ENCODE data around the gene SPTB.

SPTB gene

DNA sequence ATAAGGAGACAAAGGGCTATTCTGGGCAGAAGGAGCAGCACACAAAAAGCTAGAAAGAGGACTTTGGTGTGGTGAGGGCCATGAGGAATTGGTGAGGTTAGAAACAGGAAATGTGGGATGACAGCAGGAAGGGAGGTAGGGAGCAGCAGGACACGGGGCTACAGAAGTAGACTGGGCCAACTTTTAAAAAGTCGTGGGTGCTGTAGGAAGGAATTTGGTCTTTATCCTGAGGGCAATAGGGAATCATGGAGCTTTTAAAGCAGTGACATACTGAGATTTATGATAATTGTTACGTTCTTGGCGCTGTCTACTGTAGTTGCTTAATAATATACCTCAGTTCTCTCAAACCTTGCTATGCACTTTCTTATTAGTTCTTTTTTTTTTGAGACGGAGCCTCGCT lies 26.3 kb upstream of the SPTB start:
- Histone ChIP-seq H3K4ac (ENCODE audit: low read length) (no peak overlapping the region), H2AFZ (ENCODE audit: low read length) (no peak overlapping the region), H3K4me2 (ENCODE audit: insufficient read depth, low read length, poor library complexity, severe bottlenecking) (no peak overlapping the region), H3K27me3 (ENCODE audit: control insufficient read depth in 3 of 3, insufficient read depth in 3 of 3, low read depth in 1 of 3, low read length in 3 of 3) (peaks cover 0 to 26% (median 0%) of the 10 kb centered on the region in 3 experiments), H3K23ac (ENCODE audit: low read depth, low read length, poor library complexity) (no peak overlapping the region), H3K9ac (ENCODE audit: low read depth, low read length, poor library complexity) (no peak overlapping the region), H3K4me3 (ENCODE audit: low read length in 2 of 2) (no peak overlapping the region), H3K14ac (ENCODE audit: low read length) (no peak overlapping the region), H2AK5ac (ENCODE audit: low read depth, low read length) (no peak overlapping the region), H3K9me3 (replicated peaks in 1 of 2; ENCODE audit: control insufficient read depth in 2 of 2, insufficient read depth in 1 of 2, low read depth in 1 of 2, low read length in 2 of 2) (no peaks in the 10 kb centered on the region), H3K4me1 (ENCODE audit: control insufficient read depth in 2 of 2, insufficient read depth in 1 of 2, low read depth in 1 of 2, low read length in 2 of 2) (no peaks in the 10 kb centered on the region), H2BK120ac (ENCODE audit: low read depth, low read length) (no peak overlapping the region), H3K36me3 (replicated peaks in 1 of 2; ENCODE audit: control insufficient read depth in 2 of 2, insufficient read depth in 2 of 2, low read length in 2 of 2) (no peaks in the 10 kb centered on the region), H4K91ac (ENCODE audit: low read depth, low read length, poor library complexity) (no peak overlapping the region), H2BK5ac (ENCODE audit: low read length) (no peak overlapping the region), H3K79me1 (ENCODE audit: low read depth, low read length) (no peaks in the 10 kb centered on the region), H3K18ac (ENCODE audit: low read length) (no peak overlapping the region), H3K27ac (replicated peaks; ENCODE audit: low read length) (no peak overlapping the region), H2BK15ac (ENCODE audit: low read length) (no peak overlapping the region), H4K8ac (ENCODE audit: low read depth, low read length) (no peak overlapping the region), H2BK12ac (ENCODE audit: low read length) (no peak overlapping the region)
- no CpG with 5 or more reads among the region's 6 CpGs for WGBS, 2 donors (ENCODE audit: extremely low coverage in 2 of 2, insufficient read length in 2 of 2, insufficient replicate concordance in 1 of 2)
- no peak for DNase-seq (ENCODE audit: low spot score)

DNA sequence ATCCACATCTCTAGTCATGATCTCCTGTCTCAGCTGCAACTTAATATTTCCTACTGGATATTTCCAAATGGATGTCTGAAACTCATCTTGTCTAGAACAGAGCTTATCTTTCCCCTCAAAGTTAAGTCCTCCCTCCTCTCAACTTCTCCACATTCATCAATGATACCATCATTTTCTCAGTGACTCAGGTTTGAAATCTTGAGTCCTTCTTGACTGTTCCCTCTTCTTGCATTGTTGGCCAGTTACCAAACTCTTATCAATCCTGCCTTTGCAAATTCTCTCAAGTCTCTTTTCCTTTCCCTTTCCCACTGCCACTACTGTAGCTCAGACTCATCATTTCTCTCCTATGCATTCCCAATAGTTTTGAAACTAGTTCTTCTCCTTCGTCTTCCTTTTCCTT lies 20.3 kb upstream of the SPTB start:
- Histone ChIP-seq H3K9me3 (replicated peaks in 1 of 2; ENCODE audit: control insufficient read depth in 2 of 2, insufficient read depth in 1 of 2, low read depth in 1 of 2, low read length in 2 of 2) (no peaks in the 10 kb centered on the region), H2AK5ac (ENCODE audit: low read depth, low read length) (no peak overlapping the region), H4K91ac (ENCODE audit: low read depth, low read length, poor library complexity) (no peak overlapping the region), H3K27ac (replicated peaks; ENCODE audit: low read length) (no peak overlapping the region), H3K23ac (ENCODE audit: low read depth, low read length, poor library complexity) (no peak overlapping the region), H4K8ac (ENCODE audit: low read depth, low read length) (no peak overlapping the region), H3K4me3 (ENCODE audit: low read length in 2 of 2) (no peak overlapping the region), H3K4me1 (ENCODE audit: control insufficient read depth in 2 of 2, insufficient read depth in 1 of 2, low read depth in 1 of 2, low read length in 2 of 2) (no peaks in the 10 kb centered on the region), H3K18ac (ENCODE audit: low read length) (no peak overlapping the region), H3K27me3 (ENCODE audit: control insufficient read depth in 3 of 3, insufficient read depth in 3 of 3, low read depth in 1 of 3, low read length in 3 of 3) (peaks cover 0 to 53% (median 0%) of the 10 kb centered on the region in 3 experiments), H3K14ac (ENCODE audit: low read length) (no peak overlapping the region), H2BK5ac (ENCODE audit: low read length) (no peak overlapping the region), H2BK15ac (ENCODE audit: low read length) (no peak overlapping the region), H3K36me3 (replicated peaks in 1 of 2; ENCODE audit: control insufficient read depth in 2 of 2, insufficient read depth in 2 of 2, low read length in 2 of 2) (no peaks in the 10 kb centered on the region), H3K9ac (ENCODE audit: low read depth, low read length, poor library complexity) (no peak overlapping the region), H2AFZ (ENCODE audit: low read length) (no peak overlapping the region), H2BK12ac (ENCODE audit: low read length) (no peak overlapping the region), H2BK120ac (ENCODE audit: low read depth, low read length) (no peak overlapping the region), H3K79me1 (ENCODE audit: low read depth, low read length) (no peaks in the 10 kb centered on the region), H3K4me2 (ENCODE audit: insufficient read depth, low read length, poor library complexity, severe bottlenecking) (no peak overlapping the region), H3K4ac (ENCODE audit: low read length) (no peak overlapping the region)
- whole genome bisulfite sequencing, 2 donors (ENCODE audit: extremely low coverage in 2 of 2, insufficient read length in 2 of 2, insufficient replicate concordance in 1 of 2): no CpG with 5 or more reads among the region's 1 CpG
- no peak for DNase-seq (ENCODE audit: low spot score)

DNA sequence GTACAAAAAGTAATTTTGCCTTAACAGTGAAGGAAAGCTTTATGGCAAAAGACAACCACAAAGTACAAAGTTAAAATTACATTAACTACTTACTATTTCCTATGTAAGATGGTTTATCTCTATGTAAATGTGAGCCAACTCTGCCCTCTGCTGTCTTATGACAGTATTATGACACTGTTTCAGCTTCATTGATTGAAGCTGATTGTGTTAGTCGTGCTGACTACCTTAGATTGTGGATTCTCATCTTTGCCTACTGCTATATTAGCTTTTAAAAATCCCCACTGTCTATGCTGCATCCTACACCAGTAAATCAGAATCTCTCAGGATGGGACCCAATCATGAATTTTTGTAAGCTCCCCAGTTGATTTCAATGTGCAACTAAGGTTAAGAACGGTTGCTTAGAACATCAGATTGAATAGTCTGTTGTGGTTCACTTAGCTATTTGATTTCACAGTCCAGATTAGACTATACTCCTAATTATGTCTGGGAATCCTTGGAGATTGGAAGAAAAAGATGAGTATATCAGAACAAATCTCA lies 12.2 kb upstream of the SPTB start:
- DNase-seq (ENCODE audit: low spot score): no peak
- no CpG with 5 or more reads among the region's 2 CpGs for WGBS, 2 donors (ENCODE audit: extremely low coverage in 2 of 2, insufficient read length in 2 of 2, insufficient replicate concordance in 1 of 2)
- H3K14ac ChIP-seq (ENCODE audit: low read length): no peak overlapping the region
- H3K4me3 ChIP-seq (ENCODE audit: low read length in 2 of 2): no peak overlapping the region
- no peak overlapping the region for H3K18ac ChIP-seq (ENCODE audit: low read length)
- H2BK12ac ChIP-seq (ENCODE audit: low read length): no peak overlapping the region
- no peaks in the 10 kb centered on the region for H3K9me3 ChIP-seq (replicated peaks in 1 of 2; ENCODE audit: control insufficient read depth in 2 of 2, insufficient read depth in 1 of 2, low read depth in 1 of 2, low read length in 2 of 2)
- no peak overlapping the region for H4K91ac ChIP-seq (ENCODE audit: low read depth, low read length, poor library complexity)
- H3K27ac ChIP-seq (replicated peaks; ENCODE audit: low read length): no peak overlapping the region
- H3K9ac ChIP-seq (ENCODE audit: low read depth, low read length, poor library complexity): no peak overlapping the region
- H3K4me2 ChIP-seq (ENCODE audit: insufficient read depth, low read length, poor library complexity, severe bottlenecking): no peak overlapping the region
- no peak overlapping the region for H3K4ac ChIP-seq (ENCODE audit: low read length)
- H2AFZ ChIP-seq (ENCODE audit: low read length): no peak overlapping the region
- no peak overlapping the region for H2AK5ac ChIP-seq (ENCODE audit: low read depth, low read length)
- no peaks in the 10 kb centered on the region for H3K79me1 ChIP-seq (ENCODE audit: low read depth, low read length)
- H4K8ac ChIP-seq (ENCODE audit: low read depth, low read length): no peak overlapping the region
- no peak overlapping the region for H2BK5ac ChIP-seq (ENCODE audit: low read length)
- H3K23ac ChIP-seq (ENCODE audit: low read depth, low read length, poor library complexity): no peak overlapping the region
- H2BK15ac ChIP-seq (ENCODE audit: low read length): no peak overlapping the region
- H3K36me3 ChIP-seq (replicated peaks in 1 of 2; ENCODE audit: control insufficient read depth in 2 of 2, insufficient read depth in 2 of 2, low read length in 2 of 2): no peaks in the 10 kb centered on the region
- H3K27me3 ChIP-seq (ENCODE audit: control insufficient read depth in 3 of 3, insufficient read depth in 3 of 3, low read depth in 1 of 3, low read length in 3 of 3): peaks cover 0 to 16% (median 0%) of the 10 kb centered on the region in 3 experiments
- H2BK120ac ChIP-seq (ENCODE audit: low read depth, low read length): no peak overlapping the region
- H3K4me1 ChIP-seq (ENCODE audit: control insufficient read depth in 2 of 2, insufficient read depth in 1 of 2, low read depth in 1 of 2, low read length in 2 of 2): no peaks in the 10 kb centered on the region

DNA sequence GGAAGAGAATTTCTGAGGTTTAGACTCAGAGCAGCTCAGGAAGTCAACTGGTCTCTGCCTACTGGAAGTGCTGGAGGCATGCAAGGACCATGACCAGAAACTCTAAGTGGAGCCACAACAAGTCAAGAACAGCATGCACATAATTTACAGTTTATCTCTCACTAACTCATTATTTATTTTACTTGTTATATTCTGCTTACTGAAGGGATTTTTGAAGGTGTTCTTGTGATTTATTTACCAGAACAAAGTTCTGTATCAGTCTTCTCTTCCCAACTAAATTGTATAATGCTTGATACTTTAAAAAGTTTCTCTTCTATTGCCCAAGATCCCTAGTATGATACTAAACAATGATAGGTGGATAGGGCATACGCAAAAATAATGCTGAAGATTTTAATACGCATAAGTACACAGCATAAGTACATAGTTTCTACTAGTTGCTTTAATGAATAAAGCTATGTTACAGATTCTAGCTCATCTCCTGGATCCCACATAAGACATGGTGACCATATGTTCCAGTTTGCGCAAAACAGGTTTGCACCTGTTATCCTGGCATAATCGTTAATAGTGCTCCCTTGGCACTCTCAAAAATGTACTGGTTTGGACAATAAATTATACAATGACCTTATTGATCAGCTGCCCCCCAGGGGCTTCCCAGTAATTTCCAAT lies 11.6 kb upstream of the SPTB start:
- no CpG with 5 or more reads among the region's 4 CpGs for WGBS, 2 donors (ENCODE audit: extremely low coverage in 2 of 2, insufficient read length in 2 of 2, insufficient replicate concordance in 1 of 2)

More for the DNA sequence above, 11.6 kb upstream of the SPTB start:
- Histone ChIP-seq H4K8ac (ENCODE audit: low read depth, low read length) (no peak overlapping the region), H3K18ac (ENCODE audit: low read length) (no peak overlapping the region), H2AK5ac (ENCODE audit: low read depth, low read length) (no peak overlapping the region), H3K4me2 (ENCODE audit: insufficient read depth, low read length, poor library complexity, severe bottlenecking) (no peak overlapping the region), H2BK5ac (ENCODE audit: low read length) (no peak overlapping the region), H3K4ac (ENCODE audit: low read length) (no peak overlapping the region), H3K9ac (ENCODE audit: low read depth, low read length, poor library complexity) (no peak overlapping the region), H3K36me3 (replicated peaks in 1 of 2; ENCODE audit: control insufficient read depth in 2 of 2, insufficient read depth in 2 of 2, low read length in 2 of 2) (no peaks in the 10 kb centered on the region), H2AFZ (ENCODE audit: low read length) (no peak overlapping the region), H3K79me1 (ENCODE audit: low read depth, low read length) (no peaks in the 10 kb centered on the region), H3K23ac (ENCODE audit: low read depth, low read length, poor library complexity) (no peak overlapping the region), H3K27ac (replicated peaks; ENCODE audit: low read length) (no peak overlapping the region), H3K4me3 (ENCODE audit: low read length in 2 of 2) (no peak overlapping the region), H4K91ac (ENCODE audit: low read depth, low read length, poor library complexity) (no peak overlapping the region), H2BK120ac (ENCODE audit: low read depth, low read length) (no peak overlapping the region), H3K4me1 (ENCODE audit: control insufficient read depth in 2 of 2, insufficient read depth in 1 of 2, low read depth in 1 of 2, low read length in 2 of 2) (no peaks in the 10 kb centered on the region), H3K9me3 (replicated peaks in 1 of 2; ENCODE audit: control insufficient read depth in 2 of 2, insufficient read depth in 1 of 2, low read depth in 1 of 2, low read length in 2 of 2) (no peaks in the 10 kb centered on the region), H2BK12ac (ENCODE audit: low read length) (no peak overlapping the region), H3K14ac (ENCODE audit: low read length) (no peak overlapping the region), H2BK15ac (ENCODE audit: low read length) (no peak overlapping the region), H3K27me3 (ENCODE audit: control insufficient read depth in 3 of 3, insufficient read depth in 3 of 3, low read depth in 1 of 3, low read length in 3 of 3) (peaks cover 0 to 14% (median 0%) of the 10 kb centered on the region in 3 experiments)
- DNase-seq (ENCODE audit: low spot score): no peak
